Sigmoid colon (tissue), 4 donors: ENCODE measurements around the gene STK39.

Source experiments
- EP300 ChIP-seq, 4 donors: sonication (generic); formaldehyde crosslinking; IDR thresholded peaks; one replicate each; pipeline ENCODE4 v1.6.1; 2017; ENCODE audit warnings: antibody characterized with exemption in 4 of 4
- POLR2A ChIP-seq, 2 donors: fragments of 450-650 bp; IDR thresholded peaks; one replicate each; pipeline ENCODE4 v1.6.1; 2016; ENCODE audit warnings: antibody characterized with exemption in 2 of 2, mild to moderate bottlenecking in 2 of 2, moderate library complexity in 2 of 2
- POLR2AphosphoS5 ChIP-seq, 4 donors: sonication (generic); formaldehyde crosslinking; IDR thresholded peaks; one replicate each; pipeline ENCODE4 v1.6.1; 2017; ENCODE audit warnings: antibody characterized with exemption in 4 of 4
- TF ChIP-seq, protein P1 (sequence below), 4 experiments: fragments of 450-650 bp in 3 of 4; fragments of 200-600 bp in 1 of 4; IDR thresholded peaks; one replicate each; pipeline ENCODE4 v1.5.1; 2016 to 2019; ENCODE audit warnings: antibody characterized with exemption in 4 of 4, mild to moderate bottlenecking in 3 of 4, moderate library complexity in 2 of 4

- TF ChIP-seq, protein P1, sequence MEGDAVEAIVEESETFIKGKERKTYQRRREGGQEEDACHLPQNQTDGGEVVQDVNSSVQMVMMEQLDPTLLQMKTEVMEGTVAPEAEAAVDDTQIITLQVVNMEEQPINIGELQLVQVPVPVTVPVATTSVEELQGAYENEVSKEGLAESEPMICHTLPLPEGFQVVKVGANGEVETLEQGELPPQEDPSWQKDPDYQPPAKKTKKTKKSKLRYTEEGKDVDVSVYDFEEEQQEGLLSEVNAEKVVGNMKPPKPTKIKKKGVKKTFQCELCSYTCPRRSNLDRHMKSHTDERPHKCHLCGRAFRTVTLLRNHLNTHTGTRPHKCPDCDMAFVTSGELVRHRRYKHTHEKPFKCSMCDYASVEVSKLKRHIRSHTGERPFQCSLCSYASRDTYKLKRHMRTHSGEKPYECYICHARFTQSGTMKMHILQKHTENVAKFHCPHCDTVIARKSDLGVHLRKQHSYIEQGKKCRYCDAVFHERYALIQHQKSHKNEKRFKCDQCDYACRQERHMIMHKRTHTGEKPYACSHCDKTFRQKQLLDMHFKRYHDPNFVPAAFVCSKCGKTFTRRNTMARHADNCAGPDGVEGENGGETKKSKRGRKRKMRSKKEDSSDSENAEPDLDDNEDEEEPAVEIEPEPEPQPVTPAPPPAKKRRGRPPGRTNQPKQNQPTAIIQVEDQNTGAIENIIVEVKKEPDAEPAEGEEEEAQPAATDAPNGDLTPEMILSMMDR (IDR thresholded peaks at IDR 0.05): no peak
- no peak for TF ChIP-seq POLR2A (IDR thresholded peaks at IDR 0.05)
- no peak for TF ChIP-seq POLR2AphosphoS5 (IDR thresholded peaks at IDR 0.05)
- no peak for TF ChIP-seq EP300 (IDR thresholded peaks at IDR 0.05)
These were observed 261.2 kb downstream of the STK39 start for GRCh38 chr2:167986223-167986622.
